ELF-1 (cell line): ENCODE measurements around the gene FBXL20.
A peak's percentile ranks its signal among the peaks of the same experiment; 100 is the strongest.
"Not testable (repeated sequence)": the region's sequence is repeated elsewhere in the genome, so short reads cannot be mapped to it uniquely, and the experiment has no call there.

ENCODE experiments used
- DNase-seq: peaks from one replicate; pipeline ENCODE4 v3.0.0-alpha.2; 2016; ENCODE audit warnings: low read depth, low spot score

FBXL20 gene

DNA sequence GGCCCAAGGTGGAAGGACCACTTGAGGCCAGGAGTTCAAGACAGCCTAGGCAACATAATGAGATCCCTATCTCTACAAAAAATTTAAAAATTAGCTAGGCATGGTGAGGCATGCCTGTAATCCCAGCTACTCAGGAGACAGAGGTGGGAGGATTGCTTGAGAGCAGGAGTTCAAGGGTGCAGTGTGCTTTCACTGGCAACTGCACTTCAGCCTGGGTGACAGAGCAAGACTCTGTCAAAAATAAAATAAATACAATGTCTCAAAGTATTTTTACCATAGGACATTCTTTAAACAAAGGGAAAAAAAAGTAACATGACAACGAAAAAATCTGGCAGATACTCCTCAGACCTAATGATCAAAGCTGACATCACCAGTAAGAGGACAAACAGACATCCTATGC is 72.6 kb downstream of the FBXL20 start:
- no peak for DNase-seq

- no peak for DNase-seq
Observed at GRCh38 chr17:39327109-39327508, 74.3 kb downstream of the FBXL20 start.

DNA sequence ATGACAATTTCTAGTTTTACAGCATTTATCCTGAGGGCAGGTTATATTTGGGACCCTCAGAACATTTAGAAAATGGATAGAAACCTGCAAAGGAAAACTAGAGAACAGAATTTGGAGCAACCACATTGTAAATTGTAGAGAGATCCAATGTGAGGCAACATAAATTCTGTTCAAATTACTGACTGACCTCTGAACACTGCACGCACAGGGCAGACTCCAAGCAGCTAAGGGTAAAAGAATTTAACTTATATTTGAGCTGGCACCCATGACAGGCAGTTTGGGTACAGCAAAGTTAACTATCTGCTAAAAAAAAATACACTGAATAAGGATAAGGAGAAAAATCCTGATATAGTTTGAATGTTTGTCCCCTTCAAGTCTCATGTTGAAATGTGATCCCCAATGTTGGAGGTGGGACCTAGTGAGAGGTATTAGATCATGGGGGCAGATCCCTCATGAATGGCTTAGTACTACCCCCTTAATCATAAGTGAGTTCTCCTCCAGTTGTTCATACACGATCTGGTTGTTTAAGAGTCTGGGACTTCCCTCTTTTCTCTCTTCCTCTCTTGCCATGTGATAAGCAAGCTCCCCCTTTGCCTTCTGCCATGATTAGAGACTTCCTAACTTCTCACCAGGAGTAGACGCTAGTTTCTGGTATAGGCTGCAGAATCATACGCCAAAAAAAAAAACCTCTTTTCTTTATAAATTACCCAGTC is 75.7 kb downstream of the FBXL20 start:
- no peak for DNase-seq

DNA sequence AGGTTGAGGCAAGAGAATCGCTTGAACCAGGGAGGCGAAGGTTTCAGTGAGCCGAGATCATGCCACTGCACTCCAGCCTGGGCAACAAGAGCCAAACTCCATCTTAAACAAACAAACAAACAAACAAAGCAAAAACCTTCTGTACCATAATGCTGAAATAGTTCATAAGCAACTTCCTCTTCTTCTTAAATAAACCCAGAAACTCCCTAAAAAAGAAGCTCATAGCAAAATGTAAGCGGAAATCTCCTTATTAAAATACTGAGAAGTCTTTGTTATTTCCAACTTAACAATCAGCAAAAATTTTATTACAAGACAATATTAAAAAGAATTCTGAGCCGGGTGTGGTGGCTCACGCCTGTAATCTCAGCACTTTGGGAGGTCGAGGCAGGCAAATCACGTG is 82.8 kb downstream of the FBXL20 start:
- DNase-seq: no peak

DNA sequence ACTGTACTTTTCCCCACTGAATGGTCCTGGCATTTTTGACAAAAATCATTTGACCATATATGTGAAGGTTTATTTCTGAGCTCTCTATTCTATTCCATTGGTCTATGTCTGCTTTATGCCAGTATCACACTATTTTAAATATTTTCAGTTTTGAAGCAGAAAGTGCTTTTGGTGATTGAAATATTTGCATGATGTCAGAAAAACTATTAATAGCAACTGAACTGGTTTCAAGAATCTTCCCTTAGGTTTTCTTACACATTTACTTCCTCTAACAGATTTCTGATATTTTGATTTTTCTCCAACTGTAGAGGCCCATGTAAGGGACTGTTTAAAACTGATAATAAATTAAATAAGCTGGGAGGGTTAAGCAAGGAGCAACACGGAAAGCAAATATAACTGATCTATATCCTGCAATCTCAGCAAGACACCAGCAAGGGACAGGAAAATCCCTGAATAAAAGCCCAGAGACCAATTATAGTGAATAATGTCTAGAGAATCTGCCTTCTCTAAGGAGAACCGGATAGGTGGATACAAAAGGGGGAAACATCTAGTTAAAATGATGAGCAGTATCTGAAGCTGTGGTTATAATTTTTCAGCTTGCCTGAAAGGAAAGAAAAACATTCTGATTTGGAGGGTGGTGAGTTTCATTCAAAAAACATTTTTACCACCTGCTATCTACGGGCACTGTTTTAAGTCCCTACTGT is 94.8 kb downstream of the FBXL20 start:
- no peak for DNase-seq

DNA sequence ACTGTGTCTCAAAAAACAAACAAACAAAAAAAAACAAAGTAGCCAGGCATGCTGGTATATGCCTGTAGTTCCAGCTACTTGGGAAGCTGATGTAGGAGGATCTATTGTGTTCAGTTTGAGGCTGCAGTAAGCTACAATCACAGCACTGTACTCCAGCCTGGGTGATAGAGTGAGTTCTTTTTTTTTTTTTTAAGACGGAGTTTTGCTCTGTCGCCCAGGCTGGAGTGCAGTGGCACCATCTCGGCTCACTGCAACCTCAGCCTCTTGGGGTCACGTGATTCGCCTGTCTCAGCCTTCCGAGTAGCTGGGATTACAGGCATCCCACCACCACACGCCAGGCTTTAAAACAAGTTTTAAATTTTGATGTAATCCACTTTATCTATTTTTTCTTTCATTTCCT is 95.4 kb downstream of the FBXL20 start:
- peak; percentile 15 for DNase-seq

GRCh38 chr17:39304188-39304587 is 97.2 kb downstream of the FBXL20 start:
- DNase-seq: no peak

DNA sequence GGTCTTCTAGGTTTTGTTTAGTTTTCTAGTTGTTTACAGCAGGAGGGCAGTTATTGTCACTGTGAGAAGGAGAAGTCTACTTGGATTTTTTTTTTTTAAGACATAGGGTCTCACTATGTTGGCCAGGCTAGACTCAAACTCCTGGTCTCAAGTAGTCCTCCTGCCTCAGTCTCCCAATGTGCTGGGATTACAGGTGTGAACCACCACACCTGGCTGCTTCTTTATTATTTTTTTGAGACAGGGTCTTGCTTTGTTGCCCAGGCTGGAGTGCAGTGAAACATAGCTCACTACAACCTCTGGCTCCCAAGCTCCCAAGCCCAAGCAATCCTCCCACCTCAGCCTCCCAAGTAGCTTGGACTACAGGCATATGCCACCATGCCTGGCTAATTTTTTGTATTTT is 107.4 kb downstream of the FBXL20 start:
- DNase-seq: no peak

DNA sequence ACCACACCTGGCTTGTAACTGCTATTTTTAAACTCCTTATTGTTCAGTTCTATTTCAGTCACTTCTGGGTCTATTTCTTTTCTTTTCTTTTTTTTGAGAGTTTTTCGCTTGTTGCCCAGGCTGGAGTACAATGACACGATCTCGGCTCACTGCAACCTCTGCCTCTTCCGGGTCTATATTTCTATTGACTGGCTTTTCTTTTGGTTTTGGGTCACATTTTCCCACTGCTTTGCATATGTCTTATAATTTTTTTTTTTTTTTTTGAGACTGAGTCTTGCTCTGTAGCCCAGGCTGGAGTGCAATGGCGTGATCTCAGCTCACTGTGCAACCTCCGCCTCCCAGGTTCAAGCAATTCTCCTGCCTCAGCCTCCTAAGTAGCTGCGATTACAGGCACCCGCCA is 108.9 kb downstream of the FBXL20 start:
- not testable (repeated sequence) for DNase-seq

DNA sequence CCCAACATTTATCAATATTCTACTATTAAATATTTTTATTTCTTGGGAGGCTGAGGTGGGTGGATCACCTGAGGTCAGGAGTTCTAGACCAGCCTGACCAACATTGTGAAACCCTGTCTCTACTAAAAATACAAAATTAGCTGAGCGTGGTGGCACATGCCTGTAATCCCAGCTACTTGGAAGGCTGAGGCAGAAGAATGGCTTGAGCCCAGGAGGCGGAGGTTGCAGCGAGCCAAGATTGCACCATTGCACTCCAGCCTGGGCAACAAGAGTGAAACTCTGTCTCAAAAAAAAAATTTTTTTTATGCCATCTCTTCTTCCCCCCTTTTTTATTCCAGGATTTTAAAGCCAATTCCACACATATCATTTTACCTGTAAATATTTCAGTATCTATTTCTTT is 114.9 kb downstream of the FBXL20 start:
- DNase-seq: not testable (repeated sequence)

DNA sequence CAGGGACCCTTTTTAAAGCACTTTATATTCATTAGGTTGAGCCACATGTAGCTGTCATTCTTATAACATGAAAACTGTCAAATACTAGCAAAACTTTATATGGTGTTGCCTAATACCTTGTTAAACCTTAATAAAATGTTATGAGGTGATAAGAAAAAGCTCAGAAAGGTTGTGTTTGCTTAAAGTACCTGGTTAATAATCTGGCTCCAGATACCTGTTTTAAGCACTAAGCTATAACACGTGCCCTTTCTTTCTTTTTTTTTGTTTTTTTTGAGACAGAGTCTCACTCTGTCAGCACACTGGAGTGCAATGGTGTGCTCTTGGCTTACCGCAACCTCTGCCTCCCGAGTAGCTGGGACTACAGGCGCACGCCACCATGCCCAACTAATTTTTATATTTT is 116.7 kb downstream of the FBXL20 start:
- no peak for DNase-seq

GRCh38 chr17:39283896-39284295 is 117.5 kb downstream of the FBXL20 start:
- no peak for DNase-seq

- DNase-seq: no peak
Observed at GRCh38 chr17:39283098-39283497, 118.3 kb downstream of the FBXL20 start.

- DNase-seq: no peak
Observed at GRCh38 chr17:39281806-39282205, 119.6 kb downstream of the FBXL20 start.

- not testable (repeated sequence) for DNase-seq
Observed at GRCh38 chr17:39278246-39278645, 123.2 kb downstream of the FBXL20 start.

DNA sequence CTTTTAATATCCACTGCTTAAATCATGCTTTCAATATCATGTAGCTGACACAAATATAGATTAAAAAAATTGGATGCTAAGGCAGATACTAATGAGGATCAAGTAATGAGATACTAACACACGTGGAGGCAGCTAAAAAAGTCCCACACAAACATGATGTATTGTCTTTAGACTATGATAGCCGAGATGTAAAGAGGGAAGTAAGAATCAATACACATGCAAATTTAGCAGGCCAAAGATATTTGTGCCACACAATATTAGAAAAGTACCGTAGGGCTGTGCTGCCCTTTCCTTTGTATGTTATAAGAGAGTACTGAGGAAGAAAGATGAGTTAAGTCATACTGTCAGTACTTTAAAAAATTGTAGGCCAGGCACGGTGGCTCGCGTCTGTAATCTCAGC is 124.3 kb downstream of the FBXL20 start:
- DNase-seq: no peak

DNA sequence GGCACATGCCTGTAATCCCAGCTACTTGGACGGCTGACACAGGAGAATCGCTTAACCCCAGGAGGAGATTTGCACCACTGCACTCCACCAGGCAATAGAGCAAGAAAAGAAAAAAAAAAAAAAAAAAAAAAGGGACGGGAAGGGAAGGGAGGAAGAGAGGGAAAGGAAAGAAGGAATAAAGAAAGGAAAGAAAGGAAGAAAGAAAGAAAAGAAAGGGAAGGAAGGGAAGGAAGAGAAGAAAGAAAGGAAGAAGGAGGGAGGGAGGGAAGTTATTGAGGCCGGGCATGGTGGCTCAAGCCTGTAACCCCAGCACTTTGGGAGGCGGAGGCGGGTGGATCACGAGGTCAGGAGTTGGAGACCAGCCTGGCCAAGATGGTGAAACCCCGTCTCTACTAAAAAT is 125.3 kb downstream of the FBXL20 start:
- DNase-seq: no peak

DNA sequence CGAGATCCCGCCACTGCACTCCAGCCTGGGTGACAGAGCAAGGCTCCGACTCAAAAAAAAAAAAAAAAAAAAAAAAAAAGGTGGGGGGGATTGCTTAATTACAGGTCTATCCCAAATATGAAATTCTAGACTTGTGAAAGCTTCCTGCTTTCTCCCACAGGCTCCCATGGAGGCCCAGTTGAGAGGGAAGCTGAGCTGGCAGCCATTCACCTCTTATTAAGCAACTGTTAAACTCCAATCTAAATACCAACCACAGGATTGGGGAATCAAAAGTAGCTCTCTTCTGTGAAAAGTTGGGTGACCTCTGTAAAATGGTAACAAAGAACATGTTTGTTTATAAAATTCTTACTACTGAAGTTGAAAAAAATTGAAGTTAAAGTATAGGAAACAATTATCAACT is 129.9 kb downstream of the FBXL20 start:
- no peak for DNase-seq

GRCh38 chr17:39270923-39271322 is 130.5 kb downstream of the FBXL20 start:
- DNase-seq: no peak

DNA sequence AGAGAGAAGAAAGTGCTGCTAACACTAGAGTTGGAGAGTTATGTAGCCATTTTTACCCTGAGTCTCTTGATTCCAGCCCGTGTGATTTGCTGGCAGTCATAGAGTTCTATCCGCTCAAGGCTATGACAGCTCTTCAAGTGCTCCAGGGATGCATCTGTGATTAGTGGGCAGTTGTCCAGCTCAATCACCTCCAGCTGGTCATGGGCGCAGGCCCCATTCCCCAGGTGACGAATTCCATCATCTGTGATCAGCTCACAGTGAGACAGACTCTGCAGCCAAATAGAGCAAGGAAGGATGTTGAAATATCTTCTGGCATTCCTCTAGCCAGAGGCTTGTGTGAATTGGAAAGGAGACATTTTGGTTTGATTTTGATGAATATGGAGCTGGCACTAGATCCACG is 137.3 kb downstream of the FBXL20 start:
- DNase-seq: no peak

- peak; percentile 27 for DNase-seq
Observed at GRCh38 chr17:39261286-39261685, 140.1 kb downstream of the FBXL20 start.

- peak; percentile 67 for DNase-seq
Observed at GRCh38 chr17:39252788-39253460, 148.5 kb downstream of the FBXL20 start.

- no peak for DNase-seq
Observed at GRCh38 chr17:39251997-39252396, 149.4 kb downstream of the FBXL20 start.
